Brain microvascular endothelial cell (primary cell): ENCODE measurements around the gene CDKN2B-AS1.
A peak's percentile ranks its signal among the peaks of the same experiment; 100 is the strongest.

Source experiments
- DNase-seq: peaks from one replicate; pipeline ENCODE4 v3.0.0-alpha.2; 2020
- H3K27ac ChIP-seq: fragments of 250-450 bp; sonication (Bioruptor Pico); 2 replicates; pipeline ENCODE4 v1.5.1; 2020; ENCODE audit warnings: mild to moderate bottlenecking, moderate library complexity
- H3K27me3 ChIP-seq: fragments of 250-450 bp; sonication (Bioruptor Pico); replicated peaks from 2 replicates; pipeline ENCODE4 v1.5.1; 2020; ENCODE audit warnings: mild to moderate bottlenecking
- H3K36me3 ChIP-seq: fragments of 250-450 bp; sonication (Bioruptor Pico); replicated peaks from 2 replicates; pipeline ENCODE4 v1.5.1; 2020; ENCODE audit warnings: mild to moderate bottlenecking
- H3K4me3 ChIP-seq: 2 replicates; pipeline ENCODE4 v1.5.1; 2011; ENCODE audit warnings: low read depth, mild to moderate bottlenecking, control low read depth, low read length, moderate library complexity
- in situ Hi-C: cut with HindIII; loops from 2 replicates; pipeline ENCODE4 v1.10.0; 2017; ENCODE audit warnings: low sequenced_read_pairs, low pct_ligation_motif_present
- TF ChIP-seq, protein P1 (sequence below): IDR thresholded peaks from 2 replicates; pipeline ENCODE4 v1.5.1; 2011; ENCODE audit warnings: low read depth, mild to moderate bottlenecking, moderate library complexity, low read length, control low read depth, inconsistent platforms; ENCODE audit errors: missing control alignments

Gene CDKN2B-AS1

GRCh38 chr9:21974722-21975409 is 19.7 kb upstream of the CDKN2B-AS1 start:
- TF ChIP-seq, protein P1, sequence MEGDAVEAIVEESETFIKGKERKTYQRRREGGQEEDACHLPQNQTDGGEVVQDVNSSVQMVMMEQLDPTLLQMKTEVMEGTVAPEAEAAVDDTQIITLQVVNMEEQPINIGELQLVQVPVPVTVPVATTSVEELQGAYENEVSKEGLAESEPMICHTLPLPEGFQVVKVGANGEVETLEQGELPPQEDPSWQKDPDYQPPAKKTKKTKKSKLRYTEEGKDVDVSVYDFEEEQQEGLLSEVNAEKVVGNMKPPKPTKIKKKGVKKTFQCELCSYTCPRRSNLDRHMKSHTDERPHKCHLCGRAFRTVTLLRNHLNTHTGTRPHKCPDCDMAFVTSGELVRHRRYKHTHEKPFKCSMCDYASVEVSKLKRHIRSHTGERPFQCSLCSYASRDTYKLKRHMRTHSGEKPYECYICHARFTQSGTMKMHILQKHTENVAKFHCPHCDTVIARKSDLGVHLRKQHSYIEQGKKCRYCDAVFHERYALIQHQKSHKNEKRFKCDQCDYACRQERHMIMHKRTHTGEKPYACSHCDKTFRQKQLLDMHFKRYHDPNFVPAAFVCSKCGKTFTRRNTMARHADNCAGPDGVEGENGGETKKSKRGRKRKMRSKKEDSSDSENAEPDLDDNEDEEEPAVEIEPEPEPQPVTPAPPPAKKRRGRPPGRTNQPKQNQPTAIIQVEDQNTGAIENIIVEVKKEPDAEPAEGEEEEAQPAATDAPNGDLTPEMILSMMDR = no peak
- H3K27ac ChIP-seq = peak overlapping the region; percentile 70

GRCh38 chr9:21976334-21976875 is 18.2 kb upstream of the CDKN2B-AS1 start:
- Histone ChIP-seq H3K27ac (no peak overlapping the region), H3K4me3 (no peak overlapping the region), H3K36me3 (no peaks in the 10 kb centered on the region), H3K27me3 (peaks cover 3% of the 10 kb centered on the region)
- no peak for DNase-seq
- in situ Hi-C loops = no loop called here
- TF ChIP-seq, protein P1 = no peak

More at GRCh38 chr9:21974722-21975409, 19.7 kb upstream of the CDKN2B-AS1 start:
- Histone ChIP-seq H3K4me3 (peak overlapping the region; percentile 60), H3K27me3 (peaks cover 3% of the 10 kb centered on the region), H3K36me3 (peaks cover 7% of the 10 kb centered on the region)
- peak; percentile 80 for DNase-seq
- in situ Hi-C loops = no loop called here

DNA sequence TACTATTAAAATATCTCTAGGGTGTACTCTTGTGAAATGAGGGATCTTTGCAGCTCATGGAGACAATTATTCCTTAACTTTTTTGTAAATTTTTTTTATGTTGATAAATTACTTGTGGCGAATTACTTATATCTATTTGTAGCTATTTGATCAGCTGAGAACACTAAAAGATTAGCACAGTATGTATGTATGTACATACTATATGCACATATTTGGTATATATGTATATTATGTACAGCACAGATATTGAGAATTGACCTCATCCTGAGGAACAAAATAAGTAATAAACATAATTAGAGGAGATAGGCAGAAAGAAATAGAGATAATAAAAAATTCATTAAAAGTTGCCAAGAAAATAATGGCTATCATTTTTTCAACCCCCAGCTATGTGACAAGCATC is 12.2 kb upstream of the CDKN2B-AS1 start:
- H3K27me3 ChIP-seq = peaks cover under 1% of the 10 kb centered on the region
- no peak overlapping the region for H3K4me3 ChIP-seq
- in situ Hi-C loops = no loop called here
- H3K36me3 ChIP-seq = no peaks in the 10 kb centered on the region
- H3K27ac ChIP-seq = no peak overlapping the region
- no peak for DNase-seq
- TF ChIP-seq, protein P1 = no peak

- Histone ChIP-seq H3K27me3 (no peaks in the 10 kb centered on the region), H3K4me3 (no peak overlapping the region), H3K27ac (no peak overlapping the region), H3K36me3 (no peaks in the 10 kb centered on the region)
- TF ChIP-seq, protein P1 = no peak
- in situ Hi-C loops = no loop called here
- DNase-seq = no peak
Observed at GRCh38 chr9:21982861-21983560, 11.6 kb upstream of the CDKN2B-AS1 start.

GRCh38 chr9:21983561-21983935 is 11.0 kb upstream of the CDKN2B-AS1 start:
- Histone ChIP-seq H3K27me3 (no peaks in the 10 kb centered on the region), H3K4me3 (no peak overlapping the region), H3K27ac (no peak overlapping the region), H3K36me3 (no peaks in the 10 kb centered on the region)
- in situ Hi-C loops = no loop called here
- TF ChIP-seq, protein P1 = no peak
- no peak for DNase-seq
